T-helper 22 cell (primary cell): ENCODE measurements around the gene MYT1.
"Not testable (repeated sequence)": the region's sequence is repeated elsewhere in the genome, so short reads cannot be mapped to it uniquely, and the experiment has no call there.

Experiments used
- DNase-seq: peaks from one replicate; pipeline ENCODE4 v3.0.0-alpha.2; 2020; ENCODE audit warnings: low read depth

Gene MYT1

DNA sequence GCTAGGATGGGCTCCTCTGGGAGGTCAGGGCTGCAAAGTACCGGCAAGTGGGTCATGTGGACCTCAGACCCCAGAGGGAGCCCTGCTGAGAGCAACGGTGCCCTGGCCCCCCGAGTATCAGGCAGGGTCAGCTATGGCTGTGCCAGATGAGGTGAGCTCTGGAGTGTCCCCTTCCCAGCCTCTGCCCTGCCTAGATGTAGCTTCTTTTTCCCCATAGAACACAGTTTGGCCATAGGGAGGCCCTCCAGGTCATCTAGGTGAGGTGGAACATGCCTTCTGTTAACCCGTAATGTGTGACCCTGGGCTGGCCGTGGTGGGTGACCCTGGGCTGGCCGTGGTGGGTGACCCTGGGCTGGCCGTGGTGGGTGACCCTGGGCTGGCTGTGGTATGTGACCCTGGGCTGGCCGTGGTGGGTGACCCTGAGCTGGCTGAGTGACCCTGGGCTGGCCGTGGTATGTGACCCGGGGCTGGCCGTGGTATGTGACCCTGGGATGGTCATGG is 70.1 kb downstream of the MYT1 start:
- no peak for DNase-seq

DNA sequence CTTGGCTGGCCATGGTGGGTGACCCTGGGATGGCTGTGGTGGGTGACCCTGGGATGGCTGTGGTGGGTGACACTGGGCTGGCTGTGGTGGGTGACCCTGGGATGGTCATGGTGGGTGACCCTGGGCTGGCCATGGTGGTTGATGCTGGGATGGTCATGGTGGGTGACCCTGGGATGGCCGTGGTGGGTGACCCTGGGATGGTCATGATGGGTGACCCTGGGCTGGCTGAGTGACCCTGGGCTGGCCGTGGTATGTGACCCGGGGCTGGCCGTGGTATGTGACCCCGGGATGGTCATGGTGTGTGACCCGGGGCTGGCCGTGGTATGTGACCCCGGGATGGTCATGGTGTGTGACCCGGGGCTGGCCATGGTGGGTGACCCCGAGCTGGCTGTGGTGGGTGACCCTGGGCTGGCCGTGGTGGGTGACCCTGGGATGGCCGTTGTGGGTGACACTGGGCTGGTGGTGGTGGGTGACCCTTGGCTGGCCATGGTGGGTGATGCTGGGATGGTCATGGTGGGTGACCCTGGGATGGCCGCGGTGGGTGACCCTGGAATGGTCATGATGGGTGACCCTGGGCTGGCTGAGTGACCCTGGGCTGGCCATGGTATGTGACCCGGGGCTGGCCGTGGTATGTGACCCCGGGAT is 70.8 kb downstream of the MYT1 start:
- DNase-seq, result not testable (repeated sequence)

DNA sequence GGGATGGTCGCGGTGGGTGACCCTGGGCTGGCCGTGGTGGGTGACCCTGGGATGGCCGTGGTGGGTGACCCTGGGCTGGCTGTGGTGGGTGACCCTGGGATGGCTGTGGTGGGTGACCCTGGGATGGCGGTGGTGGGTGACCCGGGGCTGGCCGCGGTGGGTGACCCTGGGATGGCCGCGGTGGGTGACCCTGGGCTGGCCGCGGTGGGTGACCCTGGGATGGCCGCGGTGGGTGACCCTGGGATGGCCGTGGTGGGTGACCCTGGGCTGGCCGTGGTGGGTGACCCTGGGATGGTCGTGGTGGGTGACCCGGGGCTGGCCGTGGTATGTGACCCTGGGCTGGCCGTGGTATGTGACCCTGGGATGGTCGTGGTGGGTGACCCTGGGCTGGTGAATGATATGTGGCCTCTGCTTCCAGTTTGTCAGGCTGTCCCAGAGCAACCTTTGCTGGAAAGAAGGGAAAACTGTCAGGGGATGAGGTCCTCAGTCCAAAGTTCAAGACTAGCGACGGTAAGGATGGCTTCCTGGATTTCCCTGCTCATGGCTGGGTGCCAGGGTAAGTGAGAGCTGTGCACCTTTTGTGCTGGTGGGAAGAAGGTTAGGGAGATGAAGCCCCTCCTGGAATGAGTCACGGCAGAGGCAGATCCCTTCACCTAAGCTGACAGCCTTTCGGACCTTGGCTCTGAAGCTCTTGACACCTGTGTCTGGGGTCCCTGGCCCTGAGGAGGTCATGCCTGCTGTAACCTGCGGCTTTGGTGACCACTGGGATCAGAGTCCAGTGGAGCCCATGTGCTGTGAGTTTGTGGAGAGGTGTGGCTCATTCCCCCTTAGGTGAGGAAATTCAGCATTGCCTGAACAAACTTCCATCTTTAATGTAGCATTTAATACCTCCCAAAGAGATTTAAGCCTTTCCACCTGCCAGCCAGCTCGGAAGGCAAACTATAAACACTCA is 72.2 kb downstream of the MYT1 start:
- no peak for DNase-seq

DNA sequence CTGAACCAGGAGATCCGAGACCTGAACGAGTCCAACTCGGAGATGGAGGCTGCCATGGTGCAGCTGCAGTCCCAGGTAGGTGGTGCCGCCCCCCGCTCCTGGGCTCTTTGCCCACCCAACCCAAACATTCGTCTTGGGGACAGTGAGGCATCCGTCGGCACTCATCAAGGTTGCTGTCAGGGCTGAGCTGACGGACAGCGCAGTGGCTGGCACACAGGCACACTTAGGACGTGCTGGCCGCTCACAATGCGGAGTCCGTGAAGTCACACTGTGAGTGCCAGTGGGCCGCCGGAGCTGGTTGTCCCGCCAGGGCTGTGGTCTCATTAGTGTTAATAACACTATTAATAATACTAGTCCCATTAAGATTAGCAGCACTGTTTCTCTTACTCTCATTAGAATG is 73.1 kb downstream of the MYT1 start:
- no peak for DNase-seq

DNA sequence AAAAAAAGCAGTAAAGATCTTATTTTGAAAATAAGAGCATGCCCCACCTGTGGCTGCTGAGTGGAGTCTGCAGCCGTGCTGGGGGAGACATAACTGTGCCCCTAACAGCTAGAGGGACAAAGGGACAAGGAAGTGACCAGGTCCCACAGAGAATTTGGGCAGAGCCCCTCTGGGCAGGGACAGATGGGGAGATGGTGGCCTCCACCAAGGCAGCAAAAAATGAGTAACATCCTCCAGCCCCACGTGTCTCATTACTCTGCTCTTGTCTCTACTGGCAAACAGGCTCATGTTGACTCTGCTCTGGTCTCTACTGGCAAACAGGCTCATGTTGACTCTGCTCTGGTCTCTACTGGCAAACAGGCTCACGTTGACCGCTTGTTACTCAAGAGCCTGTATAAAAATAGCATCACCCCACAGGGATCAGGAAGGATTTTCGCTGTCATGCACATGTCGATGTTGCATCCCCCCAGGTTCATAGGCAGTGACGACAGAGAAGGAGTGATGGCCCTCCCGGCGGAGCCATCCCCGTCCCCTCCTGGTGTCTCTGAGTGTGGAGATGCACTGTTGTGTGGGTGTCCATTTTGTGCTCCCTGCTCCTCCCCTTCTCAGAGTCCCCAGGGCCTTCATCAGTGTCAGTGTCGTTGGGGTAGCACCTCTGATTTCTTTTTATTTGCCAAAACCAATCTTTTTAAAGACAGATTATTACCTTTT is 74.0 kb downstream of the MYT1 start:
- no peak for DNase-seq

DNA sequence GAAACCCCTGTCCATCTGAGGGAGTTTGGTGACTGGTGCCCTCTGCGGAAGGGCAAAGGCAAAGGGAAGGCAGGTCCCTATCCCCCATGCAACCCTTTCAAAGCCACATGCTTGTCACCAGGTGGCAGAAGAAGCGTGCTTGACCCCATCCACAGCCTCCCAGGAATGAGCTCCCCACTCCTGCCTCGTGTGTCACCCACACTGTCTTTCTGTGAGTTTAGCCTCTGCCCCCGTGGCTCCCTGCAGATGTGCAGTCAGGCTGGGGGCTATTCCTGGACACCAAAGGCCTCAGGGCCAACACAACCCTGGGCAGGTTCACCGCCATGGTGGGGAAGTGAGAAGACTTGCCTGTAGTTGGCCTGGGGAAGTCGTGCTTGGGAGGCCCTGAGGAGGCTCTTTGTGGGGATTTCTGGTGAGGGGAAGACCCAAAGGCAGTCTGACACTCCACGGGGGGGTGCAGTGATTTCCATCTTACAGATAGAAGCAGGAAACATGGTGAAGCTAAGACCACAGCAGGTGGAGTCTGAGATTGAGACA is 74.7 kb downstream of the MYT1 start:
- no peak for DNase-seq

DNA sequence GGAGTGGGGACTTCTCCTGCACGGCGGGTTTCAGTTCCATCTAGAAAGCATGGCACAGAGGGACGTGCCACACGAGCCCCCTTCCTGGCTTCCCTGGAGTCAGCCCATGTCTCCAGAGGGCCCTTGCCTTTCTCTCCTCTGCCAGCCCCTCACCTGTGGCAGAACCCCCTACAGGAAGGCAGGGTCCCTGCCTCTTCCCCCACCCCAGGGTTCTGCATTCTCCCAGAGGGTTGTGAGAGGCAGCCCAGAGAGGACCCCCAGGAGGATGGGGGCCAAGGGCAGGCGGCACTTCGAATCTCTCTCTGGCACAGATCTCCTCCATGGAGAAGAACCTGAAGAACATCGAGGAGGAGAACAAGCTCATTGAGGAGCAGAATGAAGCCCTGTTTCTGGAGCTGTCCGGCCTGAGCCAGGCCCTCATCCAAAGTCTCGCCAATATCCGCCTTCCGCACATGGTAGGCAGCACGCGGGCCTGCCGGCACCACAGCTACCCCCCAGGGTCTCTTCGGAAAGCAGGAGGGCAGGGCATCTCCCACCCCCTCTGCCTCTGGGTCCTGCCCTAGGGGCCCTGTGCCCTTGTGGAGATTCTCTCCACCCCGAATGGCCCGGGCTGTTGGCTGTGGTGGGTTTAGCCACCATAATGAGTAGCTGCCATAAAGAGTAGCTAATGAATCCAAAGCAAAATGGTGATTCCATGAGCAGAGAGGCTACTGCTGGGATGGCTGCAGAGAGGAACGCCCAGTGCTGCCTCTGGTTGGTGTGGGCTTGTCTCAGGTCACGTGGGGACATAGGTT is 75.4 kb downstream of the MYT1 start:
- DNase-seq, result no peak

DNA sequence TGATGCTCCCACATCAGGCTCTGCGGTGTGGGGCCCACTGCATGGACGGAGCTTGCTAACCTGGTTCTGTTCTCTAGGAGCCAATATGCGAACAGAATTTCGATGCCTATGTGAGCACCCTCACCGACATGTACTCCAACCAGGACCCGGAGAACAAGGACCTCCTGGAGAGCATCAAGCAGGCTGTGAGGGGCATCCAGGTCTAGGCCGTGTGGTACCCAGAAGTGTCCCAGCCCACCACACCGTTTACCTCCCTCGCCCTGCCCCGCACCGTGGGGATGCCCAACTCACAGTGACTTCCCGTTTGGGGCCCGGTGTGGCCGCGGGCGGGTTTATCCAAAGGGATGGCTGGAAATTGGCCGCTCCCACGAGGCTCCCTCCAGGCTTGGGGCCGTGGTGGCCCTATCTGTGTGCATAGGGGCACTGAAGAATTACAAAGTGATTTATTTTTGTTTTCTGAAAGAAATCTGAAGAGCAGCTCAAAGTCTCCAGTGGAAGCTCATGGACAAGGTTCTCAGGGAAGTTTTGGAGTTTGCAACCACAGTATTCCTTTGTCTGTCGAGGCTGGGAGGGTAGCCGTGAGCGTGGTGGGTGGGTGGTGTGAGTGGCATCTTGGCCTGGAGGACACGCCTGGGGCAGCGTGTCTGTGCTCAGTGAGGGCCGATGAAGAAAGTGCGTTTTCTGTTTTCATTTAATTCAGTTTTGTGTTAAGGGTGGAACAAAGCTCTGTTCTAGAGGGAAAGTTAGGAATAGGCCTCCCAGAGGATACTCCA is 76.2 kb downstream of the MYT1 start:
- no peak for DNase-seq

DNA sequence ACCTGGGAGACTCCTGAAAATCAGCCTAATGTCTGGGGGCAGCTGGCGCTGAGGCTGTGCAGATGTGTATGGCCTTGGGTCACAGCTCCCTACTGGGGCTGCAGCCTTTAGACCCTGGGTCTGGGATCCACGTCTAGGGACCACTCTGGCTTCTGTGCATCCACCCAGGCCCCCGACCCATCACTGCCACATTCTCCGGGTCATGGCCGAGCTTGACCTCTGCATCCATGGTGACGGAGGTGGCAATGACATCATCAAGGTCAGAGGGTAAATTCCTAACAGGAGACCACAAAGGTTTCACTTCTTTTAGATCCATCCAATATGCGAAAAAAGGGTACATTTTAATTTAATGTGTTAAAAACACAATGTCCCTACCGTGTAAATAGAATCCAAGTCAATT is 76.8 kb downstream of the MYT1 start:
- DNase-seq, result no peak

DNA sequence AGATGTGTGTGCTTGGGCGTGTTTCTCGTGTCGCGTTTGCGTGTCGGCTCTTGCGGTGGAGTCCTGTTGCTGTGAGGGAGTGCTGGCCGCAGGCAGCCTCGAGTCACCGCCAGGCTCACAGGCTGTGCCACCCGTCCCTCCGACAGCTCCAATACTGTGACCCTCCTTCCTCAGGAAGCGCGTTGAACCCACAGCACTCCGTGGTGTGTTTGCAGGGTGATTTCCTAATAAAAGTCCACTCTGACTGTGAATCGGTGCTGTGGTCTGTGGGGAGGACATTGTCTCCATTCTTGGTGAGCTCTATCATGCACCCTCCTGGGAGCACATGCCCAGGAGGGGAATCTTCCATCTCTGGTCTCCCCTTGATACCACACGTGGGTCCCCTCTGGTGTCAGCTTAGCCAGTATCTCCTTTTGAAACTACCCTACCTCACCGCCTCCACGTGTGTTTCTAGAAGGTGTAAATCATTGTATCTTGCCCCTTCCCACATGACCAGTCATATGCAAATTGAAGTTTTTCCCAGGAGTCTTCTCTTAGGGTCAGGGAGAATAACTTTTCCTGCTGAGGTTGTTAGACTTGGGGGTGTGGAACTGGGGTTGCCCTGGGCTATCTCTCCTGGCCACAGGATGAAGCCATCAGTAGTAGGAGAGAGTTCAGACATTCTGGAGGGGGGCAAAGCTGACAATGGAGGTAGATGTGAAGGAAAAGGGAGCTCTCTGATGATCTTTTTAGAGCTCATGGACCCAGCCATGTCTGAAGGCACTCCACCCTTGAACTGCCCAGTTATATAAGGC is 77.9 kb downstream of the MYT1 start:
- DNase-seq, result no peak

DNA sequence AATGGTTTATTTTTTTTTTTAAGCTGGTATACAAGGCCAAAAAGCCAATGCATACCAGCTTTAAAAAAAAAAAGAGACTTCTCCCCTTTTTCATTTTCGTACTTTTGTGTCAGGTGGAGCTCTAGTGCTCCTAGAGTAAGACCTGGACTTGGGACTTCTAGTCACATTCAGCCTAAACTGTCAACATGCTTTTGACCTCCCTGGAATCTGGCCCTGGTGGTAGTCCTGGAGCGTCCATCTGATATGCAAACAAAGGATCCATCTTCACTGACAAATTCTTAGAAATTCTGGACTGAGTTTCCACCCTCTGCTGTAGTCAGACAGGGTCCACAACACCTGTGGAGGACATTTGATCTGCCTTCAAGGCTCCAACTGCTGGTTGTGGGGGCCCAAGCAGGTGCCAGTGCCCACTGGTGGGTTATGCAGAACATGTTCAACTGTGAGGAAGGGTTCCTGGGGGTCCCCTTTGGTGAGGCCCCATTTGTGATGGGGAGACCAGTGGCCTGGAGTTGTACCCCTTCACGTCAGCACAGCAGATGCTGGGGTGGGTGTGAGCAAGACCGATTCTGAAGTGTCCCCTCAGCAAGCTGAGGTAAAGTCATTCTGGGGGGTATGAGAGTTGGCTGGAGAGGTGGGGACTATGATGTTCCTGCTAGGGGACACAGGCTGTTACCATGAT is 78.7 kb downstream of the MYT1 start:
- DNase-seq, result no peak

DNA sequence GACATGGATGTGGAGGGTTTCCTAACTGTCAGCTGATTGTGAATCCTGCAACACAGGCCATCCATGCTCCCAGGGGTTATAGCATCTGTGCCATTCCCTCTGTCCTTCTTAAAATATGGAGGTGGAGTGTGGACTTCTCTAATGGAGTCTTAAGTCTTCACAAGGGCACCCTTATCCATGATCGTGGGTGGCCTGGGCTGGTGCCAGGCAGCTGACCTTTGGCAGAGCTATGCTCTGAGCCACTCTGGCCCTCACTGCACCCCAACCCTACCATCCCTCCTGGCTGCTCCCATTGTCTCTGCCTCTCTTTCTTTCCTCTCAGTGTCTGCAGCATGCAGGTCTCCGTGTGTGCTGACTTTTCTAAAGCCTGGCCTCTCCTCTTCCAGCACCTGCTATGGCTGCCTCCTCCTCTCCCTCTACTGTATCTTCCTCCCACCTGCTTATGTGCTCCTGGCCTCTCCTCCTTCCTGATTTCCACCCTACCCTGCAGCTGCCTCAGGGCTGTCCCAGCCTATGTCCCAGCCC is 80.1 kb downstream of the MYT1 start:
- no peak for DNase-seq

DNA sequence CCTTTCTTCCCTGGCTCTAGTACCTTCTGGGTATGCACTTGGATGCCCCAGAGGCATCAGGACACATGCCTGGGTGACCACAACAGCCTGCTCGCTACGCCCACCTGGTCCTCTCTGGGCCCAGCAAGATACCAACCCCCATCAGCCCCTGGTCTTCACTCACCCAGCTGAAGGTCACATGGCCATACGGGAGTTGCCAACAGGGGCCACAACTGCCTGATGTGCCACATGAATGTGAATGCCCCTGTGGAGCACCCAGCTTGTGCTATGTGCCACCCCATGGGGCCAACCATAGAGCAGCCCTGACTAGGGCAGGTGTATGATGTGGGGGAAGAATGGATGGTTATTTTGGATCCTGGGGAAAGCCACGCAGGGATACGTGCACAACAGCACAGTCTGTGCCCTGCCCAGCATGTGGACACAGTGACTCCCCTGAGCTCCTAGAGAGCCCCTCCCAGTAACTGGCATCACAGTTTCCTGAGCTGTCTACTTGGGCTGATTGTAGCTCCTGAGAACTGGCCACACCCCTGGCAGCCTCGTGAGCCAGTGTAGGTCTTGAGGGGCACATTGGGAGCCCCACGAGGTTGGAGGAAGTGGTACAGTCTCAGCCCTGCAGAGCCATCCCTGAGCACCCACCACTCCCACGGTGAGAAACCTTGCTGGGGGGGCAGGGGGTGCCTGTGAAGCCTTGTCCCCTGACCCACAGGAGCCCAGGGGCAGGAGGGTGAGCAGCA is 80.8 kb downstream of the MYT1 start:
- no peak for DNase-seq

DNA sequence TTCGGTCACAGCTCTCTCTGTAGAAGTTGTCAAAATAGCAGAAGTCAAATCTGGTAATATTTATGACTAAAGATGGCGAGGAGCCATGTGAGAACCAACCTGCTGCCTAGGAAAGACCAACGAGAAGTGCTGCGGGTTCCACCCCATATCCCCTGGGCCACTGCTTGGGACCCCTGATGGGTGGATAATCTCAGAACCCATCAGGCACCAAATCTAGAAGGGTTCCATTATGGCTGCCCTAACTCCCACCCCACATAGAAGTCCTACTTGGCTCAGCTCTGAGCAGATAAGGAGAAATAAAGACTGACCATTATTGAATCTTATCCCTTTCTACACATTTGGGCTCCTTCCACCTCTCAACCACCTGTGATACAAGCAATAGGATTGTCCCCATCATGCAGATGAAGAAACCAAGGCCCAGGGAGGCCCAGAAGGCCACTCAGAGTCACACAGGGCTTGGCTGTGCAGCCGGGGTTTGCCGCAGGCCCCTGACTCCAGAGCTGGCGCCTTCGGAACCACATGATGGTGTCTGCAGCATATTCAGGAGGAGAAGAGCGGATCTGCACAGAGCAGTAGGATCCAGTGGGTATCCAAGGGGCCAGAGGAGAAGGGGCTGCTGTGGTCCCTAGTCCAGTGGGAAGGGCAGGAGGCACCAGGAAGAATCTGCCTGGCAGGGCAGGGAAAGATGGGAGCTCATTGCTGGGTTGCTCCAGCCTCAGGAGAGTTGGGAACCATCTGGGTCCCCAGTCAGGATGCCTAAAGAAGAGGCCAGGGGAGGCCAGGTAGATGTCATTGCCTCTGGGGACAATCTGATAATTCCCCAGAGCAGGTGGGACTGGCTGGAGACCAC is 81.7 kb downstream of the MYT1 start:
- no peak for DNase-seq

DNA sequence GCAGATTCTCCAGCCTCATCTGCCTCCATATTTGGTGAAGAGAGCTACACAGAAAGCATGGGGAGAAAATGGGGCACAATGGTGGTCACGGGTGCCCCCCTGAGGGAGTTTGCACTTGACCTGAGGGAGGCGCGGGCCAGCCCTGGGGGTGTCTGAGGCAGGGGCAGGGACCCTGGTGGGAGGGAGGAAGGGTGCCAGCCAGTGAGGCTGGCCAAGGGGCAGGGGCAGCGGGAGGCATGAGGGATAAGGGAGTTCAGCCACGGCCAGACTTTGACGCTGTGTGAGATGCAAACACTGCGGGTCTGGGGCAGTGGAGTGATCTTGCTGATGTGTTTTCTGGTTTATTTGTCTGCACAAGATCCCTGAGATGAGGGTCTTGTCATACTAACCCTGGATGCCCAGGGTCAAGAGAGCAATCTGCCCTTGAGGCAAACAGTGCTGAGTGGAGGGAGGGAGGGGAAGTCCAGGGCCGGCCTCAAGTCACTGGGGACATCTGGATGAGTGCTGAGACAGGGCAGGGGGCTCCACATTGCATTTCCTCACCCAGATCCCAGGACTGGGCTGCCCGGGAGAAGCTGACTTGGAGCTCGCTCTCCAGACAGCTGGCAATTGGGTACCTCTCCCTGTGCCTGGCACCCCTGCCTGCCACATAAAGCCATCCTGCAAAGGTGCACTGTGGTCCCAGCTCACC is 82.5 kb downstream of the MYT1 start:
- DNase-seq, result no peak

DNA sequence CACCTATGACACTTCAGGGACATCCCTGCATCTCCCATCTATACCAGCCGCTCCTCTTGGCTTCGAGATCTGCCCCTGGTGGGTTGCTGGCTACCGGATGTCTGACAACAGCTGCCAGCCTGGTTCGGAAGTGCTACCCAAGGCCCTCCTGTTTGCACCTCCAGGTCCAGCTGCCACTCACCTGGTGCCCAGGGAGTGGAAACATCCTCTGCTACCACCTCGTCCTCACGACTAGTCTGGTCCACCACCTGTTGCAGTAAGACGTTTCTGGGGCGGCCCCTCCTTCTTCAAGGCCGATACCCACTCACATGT is 83.0 kb downstream of the MYT1 start:
- DNase-seq, result no peak
